ENCODE measurements around the gene PTGR3. TPM values are rescaled to one million over a fixed set of nuclear protein-coding genes. Genes with fewer than 3 reads are reported as not detected.

Gene PTGR3
- total RNA-seq, 1 donor from 2014 or later = 19.3 TPM

- H3K4me1 Mint-ChIP-seq = peaks cover 26% of the 10 kb centered on the region
- H3K27ac Mint-ChIP-seq = no peak overlapping the region
- H3K36me3 Mint-ChIP-seq (ENCODE audit: low read depth) = no peaks in the 10 kb centered on the region
- ATAC-seq (ENCODE audit: low read depth) (no peak), DNase-seq (no peak)
- H3K4me3 Mint-ChIP-seq = no peak overlapping the region
- H3K9me3 Mint-ChIP-seq = no peaks in the 10 kb centered on the region
- TF ChIP-seq CTCF (IDR thresholded peaks at IDR 0.05) = no peak
- no peaks in the 10 kb centered on the region for H3K27me3 Mint-ChIP-seq
- ChIA-PET POLR2A (no interaction called here), CTCF (no interaction called here)
- intact Hi-C loops (cut with micrococcal nuclease) = no loop called here
Measured at GRCh38 chr18:75244351-75245313, 35.7 kb upstream of the PTGR3 start.

GRCh38 chr18:75241705-75242104 is 32.8 kb upstream of the PTGR3 start:
- no peak for TF ChIP-seq CTCF (IDR thresholded peaks at IDR 0.05)
- POLR2A ChIA-PET = interaction anchor here (0.6 kb wide), 1 partner anchor 31 kb away, joined by 5 read pairs; the partner anchor contains the start of gene TSHZ1

GRCh38 chr18:75240433-75240832 is 31.5 kb upstream of the PTGR3 start:
- Mint-ChIP-seq H3K9me3 (no peaks in the 10 kb centered on the region), H3K4me1 (peaks cover 3% of the 10 kb centered on the region), H3K36me3 (ENCODE audit: low read depth) (peaks cover 4% of the 10 kb centered on the region), H3K27ac (no peak overlapping the region), H3K27me3 (no peaks in the 10 kb centered on the region), H3K4me3 (no peak overlapping the region)
- no peak for ATAC-seq (ENCODE audit: low read depth)
- ChIA-PET POLR2A (no interaction called here), CTCF (interaction anchor here (0.5 kb wide), 1 partner anchor 15 kb away, joined by 3 read pairs; no protein-coding TSS in a partner anchor)
- no peak for TF ChIP-seq CTCF (IDR thresholded peaks at IDR 0.05)
- intact Hi-C loops (cut with micrococcal nuclease) = no loop called here
- DNase-seq = no peak

More at GRCh38 chr18:75241705-75242104, 32.8 kb upstream of the PTGR3 start:
- Mint-ChIP-seq H3K4me1 (peaks cover 5% of the 10 kb centered on the region), H3K36me3 (ENCODE audit: low read depth) (peaks cover 4% of the 10 kb centered on the region), H3K27me3 (no peaks in the 10 kb centered on the region), H3K9me3 (no peaks in the 10 kb centered on the region), H3K27ac (no peak overlapping the region), H3K4me3 (no peak overlapping the region)
- intact Hi-C loops (cut with micrococcal nuclease) = no loop called here
- CTCF ChIA-PET = no interaction called here
- ATAC-seq (ENCODE audit: low read depth) = no peak
- DNase-seq = no peak

- no peak for DNase-seq
- Mint-ChIP-seq H3K27ac (no peak overlapping the region), H3K27me3 (no peaks in the 10 kb centered on the region), H3K4me3 (no peak overlapping the region), H3K4me1 (peaks cover 3% of the 10 kb centered on the region), H3K9me3 (no peaks in the 10 kb centered on the region), H3K36me3 (ENCODE audit: low read depth) (peaks cover 4% of the 10 kb centered on the region)
- no peak for ATAC-seq (ENCODE audit: low read depth)
- intact Hi-C loops (cut with micrococcal nuclease) = no loop called here
- ChIA-PET POLR2A (no interaction called here), CTCF (no interaction called here)
- TF ChIP-seq CTCF (IDR thresholded peaks at IDR 0.05) = no peak
Measured at GRCh38 chr18:75238786-75239185, 29.8 kb upstream of the PTGR3 start.

GRCh38 chr18:75238100-75238499 is 29.2 kb upstream of the PTGR3 start:
- POLR2A ChIA-PET = no interaction called here
- H3K27me3 Mint-ChIP-seq = no peaks in the 10 kb centered on the region
- no peak for TF ChIP-seq CTCF (IDR thresholded peaks at IDR 0.05)
- intact Hi-C loops (cut with micrococcal nuclease) = no loop called here
- no peak overlapping the region for H3K4me3 Mint-ChIP-seq
- H3K27ac Mint-ChIP-seq = no peak overlapping the region
- no peak for DNase-seq
- peaks cover 3% of the 10 kb centered on the region for H3K4me1 Mint-ChIP-seq
- ATAC-seq (ENCODE audit: low read depth) = no peak
- CTCF ChIA-PET = no interaction called here
- H3K9me3 Mint-ChIP-seq = no peaks in the 10 kb centered on the region
- H3K36me3 Mint-ChIP-seq (ENCODE audit: low read depth) = peaks cover 4% of the 10 kb centered on the region

Data from activated B cell treated with CpG ODN at 0.5 μM for 24 hours (primary cell).